ENCODE data around the gene SLC9B2.
"Not testable (repeated sequence)": the region's sequence is repeated elsewhere in the genome, so short reads cannot be mapped to it uniquely, and the experiment has no call there.

Gene SLC9B2

DNA sequence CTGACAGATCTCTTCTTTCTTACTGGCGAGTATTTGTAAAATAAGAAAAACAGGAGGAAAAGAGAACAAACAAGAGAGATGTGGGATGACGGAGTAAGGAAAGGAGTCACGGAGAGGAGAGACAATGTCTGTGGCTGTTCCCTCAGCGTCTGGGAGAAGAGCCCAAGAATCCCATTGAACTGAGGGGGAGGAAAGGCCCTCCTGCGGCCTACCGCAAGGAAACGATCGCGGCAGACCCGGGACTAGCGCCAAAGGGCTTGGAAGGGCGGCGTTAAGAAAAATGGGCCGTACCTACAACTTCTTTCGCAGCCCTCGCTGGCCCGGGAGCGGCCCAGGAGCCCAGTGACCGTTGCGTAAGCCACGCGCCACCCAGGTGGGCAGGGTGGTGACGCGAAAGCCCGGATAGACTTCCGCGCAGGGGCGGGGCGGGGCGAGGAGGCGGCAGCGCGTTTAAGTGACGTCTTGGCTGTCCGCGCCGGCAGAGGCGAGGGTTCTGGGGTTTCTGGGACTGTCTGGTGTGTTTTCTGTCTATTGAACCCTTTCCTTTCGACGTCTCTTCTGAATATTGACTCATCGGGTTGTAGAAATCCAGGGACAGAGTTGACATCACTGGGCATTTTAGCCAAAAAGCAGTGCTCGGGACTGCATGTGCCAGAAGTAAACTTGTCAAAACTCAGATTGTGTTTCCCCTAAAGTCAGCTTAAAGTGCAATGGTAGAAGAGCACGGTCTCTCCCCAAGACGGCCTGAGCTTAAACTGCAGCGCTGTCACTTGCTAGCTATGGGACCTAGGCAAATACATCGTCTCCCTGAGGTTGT lies 57.0 kb downstream of the SLC9B2 start, which contains the start of gene SLC9B1:
TSS of gene SLC9B1 (minus strand) at position 398 of the 817 bp plus-strand sequence. CDS start 27,994 bp downstream, outside the sequence.
- peak within 1 kb of the TSS; percentile 70 for H3K4me3 ChIP-seq (ENCODE audit: low read length)
- TF ChIP-seq ZNF274 (IDR thresholded peaks at IDR 0.05; ENCODE audit: low read depth, low read length) = no peak

DNA sequence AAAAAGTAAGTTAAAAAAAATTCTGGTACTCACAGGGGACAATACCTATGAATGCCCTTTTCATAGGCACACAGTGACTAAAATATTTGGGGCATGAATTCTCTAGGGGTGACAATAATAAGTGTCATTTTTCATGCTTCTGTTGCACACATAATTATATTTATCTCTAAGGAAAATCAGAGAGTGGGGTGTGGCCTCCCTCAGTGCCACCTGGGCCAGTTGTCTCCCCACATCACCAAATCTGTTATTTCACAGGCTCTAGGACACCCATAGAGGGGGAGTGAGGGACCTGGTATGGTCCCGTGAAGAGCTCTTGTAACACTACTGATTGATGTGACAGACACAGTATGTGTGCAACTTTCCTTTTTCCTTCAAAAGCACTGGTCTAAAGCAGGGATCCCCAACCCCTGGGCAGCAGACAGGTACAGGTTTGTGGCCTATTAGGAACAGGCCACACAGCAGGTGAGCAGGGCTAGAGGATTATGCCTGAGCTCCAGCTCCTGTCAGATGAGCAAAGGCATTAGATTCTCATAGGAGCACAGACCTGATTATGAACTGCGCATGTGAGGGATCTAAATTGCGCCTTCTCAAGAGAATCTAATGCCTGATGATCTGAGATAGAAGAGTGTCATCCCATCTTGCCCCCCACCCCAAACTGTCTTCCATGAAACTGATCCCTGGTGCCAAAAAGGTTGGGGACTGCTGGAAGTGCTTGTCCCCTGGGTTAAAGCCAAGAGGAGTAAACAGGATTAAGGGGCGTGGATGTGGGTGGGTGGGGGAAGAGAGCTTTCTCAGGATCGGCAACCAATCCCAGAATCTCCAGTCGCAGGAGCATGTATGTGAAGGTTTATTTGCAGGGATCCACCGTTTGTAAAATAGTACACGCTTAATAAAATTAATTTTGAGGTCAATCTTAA lies 57.9 kb downstream of the SLC9B2 start:
- H3K4me3 ChIP-seq (ENCODE audit: low read length) = peak overlapping the region; percentile 70
- no peak for TF ChIP-seq ZNF274 (IDR thresholded peaks at IDR 0.05; ENCODE audit: low read depth, low read length)

DNA sequence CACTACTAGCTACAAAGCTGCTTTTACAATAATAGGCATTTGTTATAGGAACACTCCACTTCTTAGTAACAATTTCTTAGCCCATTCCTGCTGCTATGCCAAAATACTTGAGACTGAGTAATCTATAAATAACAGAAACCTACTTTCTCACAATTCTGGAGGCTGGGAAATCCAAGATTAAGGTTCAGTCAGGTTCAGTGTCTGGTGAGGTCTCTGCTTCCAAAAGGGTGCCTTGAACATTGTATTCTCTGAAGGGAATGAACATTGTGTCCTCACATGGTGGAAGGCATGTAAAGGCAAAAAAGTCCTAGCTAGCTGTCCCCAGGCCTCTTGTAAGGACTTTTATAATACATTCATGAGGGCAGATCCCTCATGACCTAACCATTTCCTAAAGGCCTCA lies 64.0 kb downstream of the SLC9B2 start:
- H3K4me3 ChIP-seq (ENCODE audit: low read length) = no peak overlapping the region
- no peak for TF ChIP-seq ZNF274 (IDR thresholded peaks at IDR 0.05; ENCODE audit: low read depth, low read length)

DNA sequence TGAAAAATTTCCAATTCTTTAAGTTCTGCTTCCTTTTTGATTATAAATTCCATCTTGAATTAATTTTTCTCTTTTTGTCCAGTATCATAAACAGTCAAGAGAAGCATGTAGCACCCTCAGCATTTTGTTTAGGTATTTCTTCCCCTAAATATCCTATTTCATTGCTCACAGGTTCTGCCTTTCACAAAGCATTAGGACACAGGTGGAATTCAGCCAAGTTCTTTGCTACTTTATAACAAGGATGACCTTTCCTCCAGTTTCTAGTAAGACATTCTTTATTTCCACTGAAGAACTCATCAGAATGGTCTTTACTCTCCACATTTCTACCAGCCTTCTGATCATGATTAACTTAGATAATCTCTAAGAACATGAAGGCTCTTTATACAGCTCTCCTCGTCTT lies 64.5 kb downstream of the SLC9B2 start:
- TF ChIP-seq ZNF274 (IDR thresholded peaks at IDR 0.05; ENCODE audit: low read depth, low read length) = no peak
- no peak overlapping the region for H3K4me3 ChIP-seq (ENCODE audit: low read length)

DNA sequence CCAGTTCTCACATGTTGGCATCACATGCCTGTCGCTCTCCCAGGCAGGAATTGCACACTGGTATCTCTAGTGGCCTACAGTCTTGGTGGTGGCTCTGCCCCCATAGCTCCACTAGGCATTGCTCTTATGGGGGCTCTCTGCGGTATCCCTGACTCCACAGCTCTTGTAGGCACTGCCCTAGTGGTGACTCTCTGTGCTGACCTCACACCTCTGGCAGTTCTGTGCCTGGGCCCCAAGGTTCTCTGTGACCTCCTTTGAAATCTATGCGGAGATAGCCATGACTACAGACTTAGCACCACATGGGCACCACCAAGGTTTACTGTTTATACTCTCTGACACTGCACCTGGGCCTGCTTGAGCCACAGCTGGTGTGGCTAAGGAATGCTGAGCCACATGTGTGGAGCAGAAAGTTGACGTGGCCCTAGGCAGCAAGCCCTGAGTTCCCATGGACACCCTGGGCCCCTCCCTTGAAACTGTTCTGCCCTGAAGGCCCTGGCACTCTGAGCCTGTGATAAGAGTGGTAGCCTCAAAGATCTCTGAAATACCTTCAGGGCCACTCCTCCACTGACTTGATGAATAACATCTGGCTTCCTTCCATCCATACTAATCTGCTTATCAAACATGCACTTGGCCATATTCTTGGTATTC lies 65.1 kb downstream of the SLC9B2 start:
- H3K4me3 ChIP-seq (ENCODE audit: low read length) = no peak overlapping the region
- no peak for TF ChIP-seq ZNF274 (IDR thresholded peaks at IDR 0.05; ENCODE audit: low read depth, low read length)

DNA sequence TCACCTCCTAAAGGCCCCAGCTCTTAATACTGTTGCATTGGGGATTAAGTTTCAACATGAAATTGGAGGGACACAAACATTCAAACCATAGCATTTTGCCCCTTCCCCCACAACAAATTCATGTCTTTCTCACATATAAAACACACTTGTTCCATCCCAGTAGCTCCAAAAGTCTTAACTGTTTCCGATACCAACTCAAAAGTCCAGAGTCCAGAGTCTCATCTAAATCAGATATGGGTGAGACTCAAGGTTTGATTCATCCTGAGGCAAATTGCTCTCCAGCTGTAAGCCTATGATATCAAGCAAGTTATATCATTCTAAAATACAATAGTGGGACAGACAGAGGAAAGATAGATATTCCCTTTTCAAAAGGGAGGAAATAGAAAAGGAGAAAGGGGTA lies 65.8 kb downstream of the SLC9B2 start:
- no peak overlapping the region for H3K4me3 ChIP-seq (ENCODE audit: low read length)
- TF ChIP-seq ZNF274 (IDR thresholded peaks at IDR 0.05; ENCODE audit: low read depth, low read length) = no peak

DNA sequence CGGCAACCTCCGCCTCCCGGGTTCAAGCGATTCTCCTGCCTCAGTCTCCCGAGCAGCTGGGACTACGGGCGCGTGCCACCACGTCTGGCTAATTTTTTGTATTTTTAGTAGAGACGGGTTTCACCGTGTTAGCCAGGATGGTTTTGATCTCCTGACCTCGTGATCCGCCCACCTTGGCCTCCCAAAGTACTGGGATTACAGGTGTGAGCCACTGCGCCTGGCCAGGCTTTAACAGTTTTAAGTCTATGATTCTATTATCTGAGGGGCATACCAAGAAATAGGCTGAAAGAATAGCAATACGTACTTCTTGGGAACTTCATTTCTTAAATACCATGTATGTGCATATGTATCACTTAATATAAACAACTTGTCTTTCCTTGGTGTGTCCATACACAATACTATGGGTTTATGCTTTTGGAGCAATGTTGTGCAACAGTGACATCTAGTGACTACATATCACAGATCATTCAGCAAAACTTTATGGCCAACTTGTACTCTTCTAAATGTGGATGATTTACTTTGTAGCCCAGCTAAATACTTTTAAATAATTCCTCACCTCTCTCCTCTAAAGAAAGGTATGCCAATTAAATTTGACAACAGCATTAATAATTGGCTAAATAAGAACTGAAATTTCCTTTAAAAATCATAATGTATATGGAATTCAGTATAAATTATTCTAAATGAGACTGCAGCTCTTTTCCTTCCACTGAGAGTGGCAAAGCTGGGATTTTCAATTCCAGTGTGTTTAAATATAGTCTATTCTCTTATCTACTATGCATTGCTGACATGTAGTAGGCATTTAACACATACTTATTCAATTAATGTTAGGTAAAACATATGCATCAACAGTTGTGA lies 67.5 kb downstream of the SLC9B2 start:
- TF ChIP-seq ZNF274 (IDR thresholded peaks at IDR 0.05; ENCODE audit: low read depth, low read length) = no peak
- no peak overlapping the region for H3K4me3 ChIP-seq (ENCODE audit: low read length)

DNA sequence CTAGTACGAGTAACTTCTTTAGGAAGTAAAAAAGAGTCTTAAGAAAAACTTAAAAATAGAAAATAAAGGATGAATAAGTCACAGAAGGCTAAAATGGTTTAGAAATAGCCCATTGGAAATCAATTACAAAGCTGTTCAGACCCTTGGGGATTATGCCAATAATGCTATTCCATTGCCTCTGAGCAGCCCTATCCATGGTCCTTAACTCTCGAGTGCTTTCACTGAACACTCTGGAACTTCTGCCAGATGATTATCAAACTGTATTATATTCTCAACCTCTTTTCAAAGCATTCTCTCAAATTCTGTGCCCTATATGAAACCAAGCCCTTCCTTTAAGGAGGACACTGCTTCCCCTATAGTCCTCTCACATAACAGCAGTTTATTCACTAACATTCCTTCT lies 74.0 kb downstream of the SLC9B2 start:
- no peak for TF ChIP-seq ZNF274 (IDR thresholded peaks at IDR 0.05; ENCODE audit: low read depth, low read length)
- H3K4me3 ChIP-seq (ENCODE audit: low read length) = no peak overlapping the region

DNA sequence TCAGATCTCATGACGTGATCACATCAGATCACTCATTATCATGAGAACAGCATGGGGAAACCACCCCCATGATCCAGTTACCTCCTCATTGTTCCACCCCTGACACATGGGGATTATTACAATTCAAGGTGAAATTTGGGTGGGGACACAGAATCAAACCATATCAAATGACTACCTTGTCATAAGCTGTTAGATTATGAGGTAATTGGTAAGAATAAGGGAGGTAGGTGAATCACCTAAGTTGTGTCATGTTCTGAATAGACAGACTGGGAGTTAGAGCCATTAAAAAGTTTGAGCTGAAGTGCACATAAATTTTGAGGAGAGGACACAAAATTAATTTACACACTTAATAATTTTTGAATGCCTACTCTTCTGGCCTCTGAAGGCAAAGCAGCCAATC lies 81.8 kb downstream of the SLC9B2 start:
- H3K4me3 ChIP-seq (ENCODE audit: low read length) = no peak overlapping the region
- no peak for TF ChIP-seq ZNF274 (IDR thresholded peaks at IDR 0.05; ENCODE audit: low read depth, low read length)

DNA sequence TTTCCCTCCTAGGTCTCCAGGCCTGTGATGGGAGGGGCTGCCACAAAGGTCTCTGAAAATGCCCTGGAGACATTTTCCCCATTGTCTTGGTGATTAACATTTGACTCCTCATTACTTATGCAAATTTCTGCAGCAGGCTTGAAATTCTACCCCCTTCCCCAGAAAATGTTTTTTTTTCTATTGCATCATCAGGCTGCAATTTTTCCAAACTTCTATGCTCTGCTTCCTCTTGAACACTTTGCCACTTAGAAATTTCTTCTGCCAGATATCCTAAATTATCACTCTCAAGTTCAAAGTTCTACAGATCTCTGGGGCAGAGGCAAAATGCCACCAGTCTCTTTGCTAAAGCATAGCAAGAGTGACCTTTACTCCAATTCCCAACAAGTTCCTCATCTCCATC lies 82.6 kb downstream of the SLC9B2 start:
- not testable (repeated sequence) for H3K4me3 ChIP-seq (ENCODE audit: low read length)

DNA sequence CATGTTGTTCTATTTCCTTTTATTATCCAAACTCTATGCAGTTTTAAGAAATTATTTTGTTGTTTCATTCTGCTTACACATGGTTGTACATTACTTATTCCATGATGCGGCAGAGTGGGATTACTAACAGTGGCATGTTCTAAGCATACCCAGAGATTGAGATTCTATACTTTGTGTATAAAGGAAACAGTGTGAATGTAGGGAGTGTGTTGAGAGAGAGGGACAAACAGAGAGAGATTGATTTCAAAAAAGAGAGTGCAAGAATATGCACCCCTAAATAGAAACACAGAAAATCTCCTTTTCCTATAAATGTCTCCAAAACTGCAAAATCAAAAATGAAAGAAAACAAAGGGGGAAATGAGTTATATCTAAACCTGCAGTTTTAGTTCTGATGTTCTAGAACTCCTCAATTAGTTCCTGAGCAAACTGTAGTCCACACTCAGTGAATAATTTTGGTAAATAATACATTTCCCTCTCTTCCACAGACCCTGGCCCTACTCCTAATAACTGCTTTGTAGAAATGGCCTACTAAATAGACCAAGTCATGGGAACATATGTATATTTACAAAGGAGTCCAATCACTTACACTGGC lies 88.0 kb downstream of the SLC9B2 start:
- H3K4me3 ChIP-seq (ENCODE audit: low read length) = no peak overlapping the region
- TF ChIP-seq ZNF274 (IDR thresholded peaks at IDR 0.05; ENCODE audit: low read depth, low read length) = no peak

DNA sequence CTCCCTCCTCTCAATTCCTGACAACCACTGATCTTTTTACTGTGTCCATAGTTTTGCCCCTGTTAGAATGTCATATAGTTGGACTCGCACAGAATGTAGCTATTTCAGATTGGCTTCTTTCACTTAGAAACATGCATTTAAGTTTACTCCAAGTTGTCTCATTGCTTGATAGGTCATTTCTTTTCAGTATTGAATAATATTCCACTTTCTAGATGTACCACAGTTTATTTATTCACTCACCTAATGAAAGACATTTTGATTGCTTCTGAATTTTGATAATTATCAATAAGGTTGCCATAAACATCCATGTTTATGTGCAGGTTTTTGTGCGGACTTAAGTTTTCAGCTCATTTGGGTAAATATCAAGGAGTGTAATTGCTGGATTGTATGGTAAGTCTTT lies 95.6 kb downstream of the SLC9B2 start:
- no peak overlapping the region for H3K4me3 ChIP-seq (ENCODE audit: low read length)
- TF ChIP-seq ZNF274 (IDR thresholded peaks at IDR 0.05; ENCODE audit: low read depth, low read length) = no peak
